ENCODE data around the gene TOX3.

TOX3 gene

DNA sequence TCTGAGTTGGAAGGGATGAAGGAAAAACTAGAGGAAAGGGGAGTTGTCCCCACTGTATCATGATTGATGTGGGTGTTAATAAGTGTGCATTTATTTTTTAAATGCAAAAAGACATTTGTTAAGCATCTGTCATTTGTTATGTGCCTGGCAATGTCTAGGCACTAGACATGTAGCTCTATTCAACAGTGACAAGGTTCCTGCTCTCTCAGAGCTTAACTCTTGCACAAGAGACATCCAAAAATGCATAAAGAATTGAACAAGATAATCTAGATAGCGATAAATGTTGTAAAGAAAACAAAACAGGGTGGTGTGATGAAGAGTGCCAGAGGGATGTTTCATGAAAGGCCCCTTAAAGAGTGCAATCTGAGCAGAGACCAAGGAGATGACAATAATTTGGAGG is 148.9 kb downstream of the TOX3 start:
- DNase-seq (ENCODE audit: low read depth) = no peak

- no peak for DNase-seq (ENCODE audit: low read depth)
Measured at GRCh38 chr16:52393448-52393847, 153.5 kb downstream of the TOX3 start.

GRCh38 chr16:52389045-52389444 is 157.9 kb downstream of the TOX3 start:
- DNase-seq (ENCODE audit: low read depth) = no peak
